Small intestine (tissue), 7 donors: Measurements from ENCODE around the gene EDIL3. TPM values are rescaled to one million over a fixed set of nuclear protein-coding genes. Genes with fewer than 3 reads are reported as not detected.

Experiments
- DNase-seq, 2 donors: peaks; one replicate each; pipeline versions ENCODE4 v3.0.0 to v3.0.0-alpha.2; 2013
- FAIRE-seq: peaks from 2 replicates; lab custom pipeline; 2012; peaks lifted over from hg19 to GRCh38; lab: Jason Lieb, UNC
- H3K27ac ChIP-seq, 3 donors: one replicate each; pipeline ENCODE4 v1.5.1; 2013; ENCODE audit warnings: low read length in 2 of 3, mild to moderate bottlenecking in 2 of 3, control low read depth in 1 of 3, inconsistent platforms in 1 of 3, low read depth in 1 of 3, moderate library complexity in 1 of 3
- H3K27me3 ChIP-seq, 3 donors: one replicate each; pipeline ENCODE4 v1.6.1; 2013; ENCODE audit warnings: low read length in 3 of 3, inconsistent platforms in 1 of 3; ENCODE audit not compliant: control insufficient read depth in 3 of 3, insufficient read depth in 3 of 3
- H3K36me3 ChIP-seq, 3 donors: one replicate each; pipeline ENCODE4 v1.6.1; 2013; ENCODE audit warnings: low read length in 3 of 3, inconsistent platforms in 1 of 3, low read depth in 1 of 3, mild to moderate bottlenecking in 1 of 3, moderate library complexity in 1 of 3; ENCODE audit not compliant: control insufficient read depth in 3 of 3, insufficient read depth in 2 of 3
- H3K4me1 ChIP-seq, 3 donors: one replicate each; pipeline ENCODE4 v1.6.1; 2013; ENCODE audit warnings: low read length in 2 of 3, inconsistent platforms in 1 of 3, low read depth in 1 of 3, mild to moderate bottlenecking in 1 of 3, moderate library complexity in 1 of 3; ENCODE audit not compliant: control insufficient read depth in 3 of 3, insufficient read depth in 2 of 3
- H3K4me3 ChIP-seq, 3 donors: one replicate each; pipeline ENCODE4 v1.5.1; 2013; ENCODE audit warnings: low read length in 3 of 3, control low read depth in 1 of 3, inconsistent platforms in 1 of 3, low read depth in 1 of 3, mild to moderate bottlenecking in 1 of 3, moderate library complexity in 1 of 3
- H3K9me3 ChIP-seq, 2 donors: one replicate each; pipeline ENCODE4 v1.6.1; 2013; ENCODE audit warnings: low read depth in 1 of 2, low read length in 1 of 2; ENCODE audit not compliant: control insufficient read depth in 2 of 2, insufficient read depth in 1 of 2
- WGBS, 3 donors: extraction: QIAGEN DNeasy Blood & Tissue Kit; methylation state at CpG; one replicate each; pipeline ENCODE4 v1.1.7; 2013; 5-methylcytosine and 5-hydroxymethylcytosine counted together
- polyA plus RNA-seq, 4 donors: library from polyadenylated mRNA; stranded (reverse) in 3 of 4; unstranded in 1 of 4; fragments of 200-250 nt in 3 of 4; fragments of 120-200 nt in 1 of 4; gene quantifications; one replicate each; pipeline versions ENCODE4 v1.2.1 to v1.2.3, GENCODE V29; 2013
- donor health status: healthy with polysubstance abuse.
- donor health status: control.
- donor health status: control.
- donor health status: Bipolar disorder and iron deficiency.
- donor health status: healthy.

The EDIL3 gene
- polyA plus RNA-seq, 4 donors: 1.6 to 24.6 (median 5.1) TPM; not detected in 1

DNA sequence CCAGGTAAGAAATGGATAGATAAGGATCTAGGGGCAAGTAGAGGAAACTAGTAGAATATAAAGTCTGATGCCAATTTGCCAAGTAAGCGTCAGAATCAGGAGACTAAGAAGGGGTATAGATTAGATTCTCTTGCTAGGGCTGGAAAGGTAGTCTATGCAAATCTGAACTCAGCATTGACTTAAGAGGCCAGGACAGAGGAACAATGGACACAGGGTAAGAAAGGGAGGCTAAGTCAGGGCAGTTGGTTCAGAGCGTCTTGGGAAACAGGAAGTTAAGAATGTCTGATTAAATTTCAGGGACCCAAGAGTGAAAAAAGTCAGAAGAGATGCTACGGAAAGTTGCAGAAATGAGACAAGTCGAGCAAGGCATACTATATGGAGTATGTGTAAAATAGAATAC lies 400.8 kb downstream of the EDIL3 start:
- H3K4me3 ChIP-seq: no peak overlapping the region
- H3K27ac ChIP-seq: no peak overlapping the region
- FAIRE-seq: no peak
- no peaks in the 10 kb centered on the region for H3K9me3 ChIP-seq
- H3K36me3 ChIP-seq: no peaks in the 10 kb centered on the region
- no peak for DNase-seq
- H3K27me3 ChIP-seq: no peaks in the 10 kb centered on the region
- no peaks in the 10 kb centered on the region for H3K4me1 ChIP-seq
- WGBS, 3 donors: 65 to 82% (median 69%) methylated on average over 4 of the region's 4 CpGs

- FAIRE-seq: no peak
Observed at GRCh38 chr5:83973925-83974815, 410.5 kb downstream of the EDIL3 start.

DNA sequence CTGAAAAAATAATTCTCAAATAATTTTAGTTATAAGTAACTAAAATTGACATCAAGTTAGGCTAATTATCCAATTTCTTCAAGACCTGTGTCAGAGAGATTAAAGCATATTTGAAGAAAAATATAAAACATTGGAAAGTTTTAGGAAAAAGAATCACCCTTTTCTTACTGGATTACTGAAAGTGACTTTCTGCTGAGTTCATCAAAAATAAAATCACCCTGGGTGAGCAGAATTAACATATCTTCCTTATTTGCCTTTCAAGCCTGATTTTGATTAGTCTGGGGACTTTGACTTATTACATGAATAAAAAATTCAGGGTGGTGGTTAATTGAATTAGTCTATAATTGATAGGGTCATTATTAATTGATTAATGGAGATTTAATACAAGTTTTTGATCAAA lies 411.8 kb downstream of the EDIL3 start:
- DNase-seq (no peak), FAIRE-seq (no peak)
- Histone ChIP-seq H3K27ac (no peak overlapping the region), H3K9me3 (no peaks in the 10 kb centered on the region), H3K4me3 (no peak overlapping the region), H3K36me3 (no peaks in the 10 kb centered on the region), H3K27me3 (no peaks in the 10 kb centered on the region), H3K4me1 (no peaks in the 10 kb centered on the region)

More at GRCh38 chr5:83973925-83974815, 410.5 kb downstream of the EDIL3 start:
- no peaks in the 10 kb centered on the region for H3K9me3 ChIP-seq
- WGBS, 3 donors: 49 to 53% (median 50%) methylated on average over 7 of the region's 7 CpGs
- no peak overlapping the region for H3K27ac ChIP-seq
- H3K4me3 ChIP-seq: no peak overlapping the region
- no peaks in the 10 kb centered on the region for H3K27me3 ChIP-seq
- H3K4me1 ChIP-seq: no peaks in the 10 kb centered on the region
- H3K36me3 ChIP-seq: no peaks in the 10 kb centered on the region
- no peak for DNase-seq

DNA sequence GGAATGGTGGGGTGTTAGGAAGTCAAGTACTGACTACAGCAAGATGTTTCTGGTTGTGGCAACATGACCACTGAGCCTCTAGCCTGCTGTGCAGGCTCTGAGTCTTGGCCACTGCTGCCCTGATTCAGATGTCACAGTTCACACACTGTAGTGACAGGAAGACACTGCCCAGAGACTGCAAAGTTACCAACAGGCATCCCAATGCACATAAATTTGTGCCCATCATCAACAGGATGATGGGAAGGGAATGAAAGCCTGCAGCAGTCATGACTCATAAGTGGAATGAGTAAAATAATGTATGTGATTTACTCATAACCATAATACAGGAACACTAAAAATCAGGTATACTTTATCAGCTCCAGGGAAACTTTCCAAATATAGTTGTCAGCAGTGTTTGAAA lies 412.4 kb downstream of the EDIL3 start:
- FAIRE-seq (no peak), DNase-seq (no peak)
- H3K27ac ChIP-seq: no peak overlapping the region
- H3K9me3 ChIP-seq: no peaks in the 10 kb centered on the region
- no peaks in the 10 kb centered on the region for H3K36me3 ChIP-seq
- no peak overlapping the region for H3K4me3 ChIP-seq
- H3K4me1 ChIP-seq: no peaks in the 10 kb centered on the region
- no peaks in the 10 kb centered on the region for H3K27me3 ChIP-seq

GRCh38 chr5:83967417-83967816 lies 417.3 kb downstream of the EDIL3 start:
- no peaks in the 10 kb centered on the region for H3K9me3 ChIP-seq
- FAIRE-seq: no peak

GRCh38 chr5:83965441-83965840 lies 419.2 kb downstream of the EDIL3 start:
- H3K4me3 ChIP-seq: no peak overlapping the region
- FAIRE-seq: no peak

More at GRCh38 chr5:83967417-83967816, 417.3 kb downstream of the EDIL3 start:
- Histone ChIP-seq H3K4me3 (no peak overlapping the region), H3K27ac (no peak overlapping the region), H3K36me3 (no peaks in the 10 kb centered on the region), H3K4me1 (no peaks in the 10 kb centered on the region), H3K27me3 (no peaks in the 10 kb centered on the region)
- 30 to 57% (median 36%) methylated on average over 1 of the region's 1 CpG for WGBS, 3 donors
- no peak for DNase-seq

GRCh38 chr5:83964271-83964670 lies 420.4 kb downstream of the EDIL3 start:
- FAIRE-seq (no peak), DNase-seq (no peak)
- Histone ChIP-seq H3K4me3 (no peak overlapping the region), H3K36me3 (no peaks in the 10 kb centered on the region), H3K27me3 (no peaks in the 10 kb centered on the region), H3K9me3 (no peaks in the 10 kb centered on the region), H3K27ac (no peak overlapping the region), H3K4me1 (no peaks in the 10 kb centered on the region)
- 59 to 71% (median 68%) methylated on average over 1 of the region's 1 CpG for WGBS, 3 donors

More at GRCh38 chr5:83965441-83965840, 419.2 kb downstream of the EDIL3 start:
- no peaks in the 10 kb centered on the region for H3K4me1 ChIP-seq
- no peak overlapping the region for H3K27ac ChIP-seq
- DNase-seq: no peak
- no peaks in the 10 kb centered on the region for H3K36me3 ChIP-seq
- H3K9me3 ChIP-seq: no peaks in the 10 kb centered on the region
- H3K27me3 ChIP-seq: no peaks in the 10 kb centered on the region
- WGBS, 3 donors: 38 to 59% (median 47%) methylated on average over 3 of the region's 3 CpGs

DNA sequence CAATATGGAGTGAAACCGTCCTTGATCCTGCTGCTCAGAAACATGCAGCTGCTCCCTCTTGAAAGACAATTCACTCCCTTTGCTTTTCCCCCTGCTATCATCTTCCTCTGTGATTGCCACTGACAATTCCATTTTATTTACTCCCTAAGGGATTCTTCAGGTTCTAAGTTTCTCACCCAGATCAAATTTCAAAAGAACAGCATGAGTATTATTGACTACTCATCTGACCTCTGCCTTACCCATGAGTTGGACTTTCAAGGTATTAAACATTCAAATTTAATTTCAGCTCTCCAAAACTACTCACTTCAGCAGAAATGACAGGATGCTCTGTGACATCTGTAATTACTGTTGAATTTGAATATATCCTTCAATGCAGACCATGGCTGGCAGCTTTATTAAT lies 427.5 kb downstream of the EDIL3 start:
- DNase-seq: no peak
- FAIRE-seq: no peak
- Histone ChIP-seq H3K9me3 (no peaks in the 10 kb centered on the region), H3K4me3 (no peak overlapping the region), H3K4me1 (no peaks in the 10 kb centered on the region), H3K27me3 (no peaks in the 10 kb centered on the region), H3K27ac (no peak overlapping the region), H3K36me3 (no peaks in the 10 kb centered on the region)
- WGBS, 3 donors: 79 to 92% (median 83%) methylated on average over 1 of the region's 1 CpG

DNA sequence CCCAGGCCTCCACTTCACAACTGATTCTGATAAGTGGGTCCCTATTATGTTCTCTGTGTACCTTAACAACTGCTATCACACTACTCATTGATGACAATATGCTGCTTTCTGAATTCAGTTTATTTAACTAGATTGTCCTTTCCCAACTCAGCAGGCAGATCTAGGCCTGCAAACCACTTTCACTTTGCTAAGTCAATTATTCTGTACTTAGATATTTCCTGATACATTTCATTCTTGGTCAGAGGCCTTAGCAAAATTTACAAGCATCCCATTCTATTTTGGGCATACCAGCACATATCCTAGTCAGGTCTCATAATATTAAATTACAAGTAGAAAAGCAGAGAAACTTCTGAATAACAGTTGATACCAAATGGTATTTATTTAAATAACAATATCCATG lies 428.3 kb downstream of the EDIL3 start:
- Histone ChIP-seq H3K9me3 (no peaks in the 10 kb centered on the region), H3K4me3 (no peak overlapping the region), H3K36me3 (no peaks in the 10 kb centered on the region), H3K4me1 (no peaks in the 10 kb centered on the region), H3K27me3 (no peaks in the 10 kb centered on the region), H3K27ac (no peak overlapping the region)
- DNase-seq (no peak), FAIRE-seq (no peak)
